A549 treated with dexamethasone at 1 μM for 4 hours (cell line): ENCODE measurements around the gene SLIT2. TPM values are rescaled to one million over a fixed set of nuclear protein-coding genes. Genes with fewer than 3 reads are reported as not detected.

ENCODE experiments used
- total RNA-seq: library from RNA; stranded (reverse); fragments of 200-300 nt; extraction: Qiagen RNA extraction; gene quantifications from 5 replicates; pipeline ENCODE4 v1.2.3, GENCODE V29; 2022

The SLIT2 gene
- total RNA-seq, result 0.02 to 0.05 TPM (median 0.02 TPM) in 5 replicates

GRCh38 chr4:20251796-20252655, at the start of gene SLIT2:
SLIT2 (plus strand) TSS chr4:20251905; CDS start chr4:20253816, 1,911 bp downstream.

